HL-60 (cell line): ENCODE results near the gene OGDH.

ENCODE experiments used
- POLR2AphosphoS5 ChIP-seq: IDR thresholded peaks from 2 replicates; pipeline ENCODE4 v1.6.1; 2012; ENCODE audit warnings: low read depth
- SPI1 ChIP-seq: IDR thresholded peaks from 2 replicates; pipeline ENCODE4 v1.6.1; 2012; ENCODE audit warnings: low read depth, mild to moderate bottlenecking, borderline replicate concordance
- TF ChIP-seq, protein P1 (sequence below): IDR thresholded peaks from one replicate; pipeline ENCODE4 v1.5.1; 2011; ENCODE audit warnings: low read length, control low read depth, inconsistent platforms; ENCODE audit not compliant: insufficient read depth
- TF ChIP-seq, protein P2 (sequence below): IDR thresholded peaks from 2 replicates; pipeline ENCODE4 v1.6.1; 2012; ENCODE audit warnings: low read depth; ENCODE audit not compliant: insufficient replicate concordance

- TF ChIP-seq, protein P1, sequence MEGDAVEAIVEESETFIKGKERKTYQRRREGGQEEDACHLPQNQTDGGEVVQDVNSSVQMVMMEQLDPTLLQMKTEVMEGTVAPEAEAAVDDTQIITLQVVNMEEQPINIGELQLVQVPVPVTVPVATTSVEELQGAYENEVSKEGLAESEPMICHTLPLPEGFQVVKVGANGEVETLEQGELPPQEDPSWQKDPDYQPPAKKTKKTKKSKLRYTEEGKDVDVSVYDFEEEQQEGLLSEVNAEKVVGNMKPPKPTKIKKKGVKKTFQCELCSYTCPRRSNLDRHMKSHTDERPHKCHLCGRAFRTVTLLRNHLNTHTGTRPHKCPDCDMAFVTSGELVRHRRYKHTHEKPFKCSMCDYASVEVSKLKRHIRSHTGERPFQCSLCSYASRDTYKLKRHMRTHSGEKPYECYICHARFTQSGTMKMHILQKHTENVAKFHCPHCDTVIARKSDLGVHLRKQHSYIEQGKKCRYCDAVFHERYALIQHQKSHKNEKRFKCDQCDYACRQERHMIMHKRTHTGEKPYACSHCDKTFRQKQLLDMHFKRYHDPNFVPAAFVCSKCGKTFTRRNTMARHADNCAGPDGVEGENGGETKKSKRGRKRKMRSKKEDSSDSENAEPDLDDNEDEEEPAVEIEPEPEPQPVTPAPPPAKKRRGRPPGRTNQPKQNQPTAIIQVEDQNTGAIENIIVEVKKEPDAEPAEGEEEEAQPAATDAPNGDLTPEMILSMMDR, result no peak
- TF ChIP-seq POLR2AphosphoS5 (no peak), SPI1 (no peak)
- TF ChIP-seq, protein P2, sequence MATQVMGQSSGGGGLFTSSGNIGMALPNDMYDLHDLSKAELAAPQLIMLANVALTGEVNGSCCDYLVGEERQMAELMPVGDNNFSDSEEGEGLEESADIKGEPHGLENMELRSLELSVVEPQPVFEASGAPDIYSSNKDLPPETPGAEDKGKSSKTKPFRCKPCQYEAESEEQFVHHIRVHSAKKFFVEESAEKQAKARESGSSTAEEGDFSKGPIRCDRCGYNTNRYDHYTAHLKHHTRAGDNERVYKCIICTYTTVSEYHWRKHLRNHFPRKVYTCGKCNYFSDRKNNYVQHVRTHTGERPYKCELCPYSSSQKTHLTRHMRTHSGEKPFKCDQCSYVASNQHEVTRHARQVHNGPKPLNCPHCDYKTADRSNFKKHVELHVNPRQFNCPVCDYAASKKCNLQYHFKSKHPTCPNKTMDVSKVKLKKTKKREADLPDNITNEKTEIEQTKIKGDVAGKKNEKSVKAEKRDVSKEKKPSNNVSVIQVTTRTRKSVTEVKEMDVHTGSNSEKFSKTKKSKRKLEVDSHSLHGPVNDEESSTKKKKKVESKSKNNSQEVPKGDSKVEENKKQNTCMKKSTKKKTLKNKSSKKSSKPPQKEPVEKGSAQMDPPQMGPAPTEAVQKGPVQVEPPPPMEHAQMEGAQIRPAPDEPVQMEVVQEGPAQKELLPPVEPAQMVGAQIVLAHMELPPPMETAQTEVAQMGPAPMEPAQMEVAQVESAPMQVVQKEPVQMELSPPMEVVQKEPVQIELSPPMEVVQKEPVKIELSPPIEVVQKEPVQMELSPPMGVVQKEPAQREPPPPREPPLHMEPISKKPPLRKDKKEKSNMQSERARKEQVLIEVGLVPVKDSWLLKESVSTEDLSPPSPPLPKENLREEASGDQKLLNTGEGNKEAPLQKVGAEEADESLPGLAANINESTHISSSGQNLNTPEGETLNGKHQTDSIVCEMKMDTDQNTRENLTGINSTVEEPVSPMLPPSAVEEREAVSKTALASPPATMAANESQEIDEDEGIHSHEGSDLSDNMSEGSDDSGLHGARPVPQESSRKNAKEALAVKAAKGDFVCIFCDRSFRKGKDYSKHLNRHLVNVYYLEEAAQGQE, result no peak
Observed at GRCh38 chr7:44645696-44646095, 39.3 kb downstream of the OGDH start.
